HFFc6 (cell line): Measurements from ENCODE around the gene CCAR1. TPM values are rescaled to one million over a fixed set of nuclear protein-coding genes. Genes with fewer than 3 reads are reported as not detected.
"Not testable (repeated sequence)": the region's sequence is repeated elsewhere in the genome, so short reads cannot be mapped to it uniquely, and the experiment has no call there.

Experiments
- DNase-seq: peaks from one replicate; pipeline ENCODE4 v3.0.0-alpha.2; 2018
- H3K27ac Mint-ChIP-seq: 2 replicates; pipeline ENCODE4 v1.8.0; 2020; ENCODE audit warnings: mild to moderate bottlenecking, mixed read lengths
- H3K27me3 Mint-ChIP-seq: 2 replicates; pipeline ENCODE4 v1.8.0; 2021; ENCODE audit warnings: mild to moderate bottlenecking, moderate library complexity, mixed read lengths; ENCODE audit not compliant: insufficient read depth
- H3K36me3 Mint-ChIP-seq: 2 replicates; pipeline ENCODE4 v1.8.0; 2021; ENCODE audit warnings: low read depth, mixed read lengths
- H3K4me1 Mint-ChIP-seq: 2 replicates; pipeline ENCODE4 v1.8.0; 2020; ENCODE audit warnings: low read depth, mixed read lengths
- H3K4me3 Mint-ChIP-seq: 2 replicates; pipeline ENCODE4 v1.8.0; 2020; ENCODE audit warnings: mild to moderate bottlenecking, moderate library complexity, mixed read lengths
- H3K9me3 Mint-ChIP-seq: 2 replicates; pipeline ENCODE4 v1.8.0; 2020; ENCODE audit warnings: mild to moderate bottlenecking, mixed read lengths
- total RNA-seq, 6 experiments: library from RNA; stranded (reverse); fragmentation: NEBNext Ultra II Directional; extraction: Animal tissue kit (Norgen Biotek cat#: 25700); gene quantifications; 2 replicates in 1 of 6; 3 replicates in 5 of 6; pipeline ENCODE4 v1.2.3, GENCODE V29; 2021
- TF ChIP-seq, protein P1 (sequence below): fragments of 200-600 bp; sonication (generic); IDR thresholded peaks from 2 replicates; pipeline ENCODE4 v1.5.0; 2021; ENCODE audit warnings: antibody characterized with exemption, mild to moderate bottlenecking

Gene CCAR1
- total RNA-seq, 6 experiments from 2014 or later: 48.2 to 71.2 (median 64.1) TPM

DNA sequence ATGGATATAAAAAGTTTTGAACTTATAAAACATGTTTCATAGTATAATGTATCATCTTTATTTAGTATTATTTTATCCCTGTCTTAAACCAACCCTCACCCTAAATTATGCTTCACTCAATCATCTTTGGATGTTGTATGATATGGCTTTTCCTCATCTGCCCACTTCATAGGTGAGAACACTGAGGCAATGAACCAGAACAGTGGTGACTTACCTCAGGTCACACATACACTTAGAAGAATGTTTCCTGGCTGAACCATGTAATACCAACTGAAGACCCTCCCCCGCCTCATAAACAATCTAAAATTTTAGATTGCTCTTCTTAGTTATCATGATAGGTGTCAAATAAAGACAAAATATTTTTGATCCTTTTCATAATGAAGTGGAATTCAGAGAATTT is 83.7 kb downstream of the CCAR1 start:
- TF ChIP-seq, protein P1, sequence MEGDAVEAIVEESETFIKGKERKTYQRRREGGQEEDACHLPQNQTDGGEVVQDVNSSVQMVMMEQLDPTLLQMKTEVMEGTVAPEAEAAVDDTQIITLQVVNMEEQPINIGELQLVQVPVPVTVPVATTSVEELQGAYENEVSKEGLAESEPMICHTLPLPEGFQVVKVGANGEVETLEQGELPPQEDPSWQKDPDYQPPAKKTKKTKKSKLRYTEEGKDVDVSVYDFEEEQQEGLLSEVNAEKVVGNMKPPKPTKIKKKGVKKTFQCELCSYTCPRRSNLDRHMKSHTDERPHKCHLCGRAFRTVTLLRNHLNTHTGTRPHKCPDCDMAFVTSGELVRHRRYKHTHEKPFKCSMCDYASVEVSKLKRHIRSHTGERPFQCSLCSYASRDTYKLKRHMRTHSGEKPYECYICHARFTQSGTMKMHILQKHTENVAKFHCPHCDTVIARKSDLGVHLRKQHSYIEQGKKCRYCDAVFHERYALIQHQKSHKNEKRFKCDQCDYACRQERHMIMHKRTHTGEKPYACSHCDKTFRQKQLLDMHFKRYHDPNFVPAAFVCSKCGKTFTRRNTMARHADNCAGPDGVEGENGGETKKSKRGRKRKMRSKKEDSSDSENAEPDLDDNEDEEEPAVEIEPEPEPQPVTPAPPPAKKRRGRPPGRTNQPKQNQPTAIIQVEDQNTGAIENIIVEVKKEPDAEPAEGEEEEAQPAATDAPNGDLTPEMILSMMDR: no peak
- Mint-ChIP-seq H3K27me3 (no peaks in the 10 kb centered on the region; the same call in 1 of the 2 replicates), H3K27ac (no peak overlapping the region), H3K36me3 (no peaks in the 10 kb centered on the region), H3K4me1 (no peaks in the 10 kb centered on the region), H3K4me3 (no peak overlapping the region), H3K9me3 (no peaks in the 10 kb centered on the region)
- DNase-seq: no peak

DNA sequence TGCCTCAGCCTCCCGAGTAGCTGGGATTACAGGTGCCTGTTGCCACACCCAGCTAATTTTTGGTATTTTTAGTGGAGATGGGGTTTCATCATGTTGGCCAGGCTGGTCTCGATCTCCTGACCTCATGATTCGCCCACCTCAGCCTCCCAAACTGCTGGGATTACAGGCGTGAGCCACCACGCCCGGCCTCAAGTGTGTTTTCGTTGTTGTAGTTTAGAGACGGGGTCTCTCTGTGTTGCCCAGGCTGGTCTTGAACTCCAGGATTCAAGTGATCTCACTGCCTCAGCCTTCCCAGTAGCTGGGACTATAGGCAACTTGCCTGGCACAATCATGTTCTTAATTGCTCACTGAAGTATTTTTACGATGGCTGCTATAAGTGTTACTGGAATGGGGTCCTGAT is 89.8 kb downstream of the CCAR1 start:
- not testable (repeated sequence) for H3K4me1 Mint-ChIP-seq, H3K4me3 Mint-ChIP-seq, H3K36me3 Mint-ChIP-seq, H3K27me3 Mint-ChIP-seq, H3K27ac Mint-ChIP-seq, H3K9me3 Mint-ChIP-seq, DNase-seq

DNA sequence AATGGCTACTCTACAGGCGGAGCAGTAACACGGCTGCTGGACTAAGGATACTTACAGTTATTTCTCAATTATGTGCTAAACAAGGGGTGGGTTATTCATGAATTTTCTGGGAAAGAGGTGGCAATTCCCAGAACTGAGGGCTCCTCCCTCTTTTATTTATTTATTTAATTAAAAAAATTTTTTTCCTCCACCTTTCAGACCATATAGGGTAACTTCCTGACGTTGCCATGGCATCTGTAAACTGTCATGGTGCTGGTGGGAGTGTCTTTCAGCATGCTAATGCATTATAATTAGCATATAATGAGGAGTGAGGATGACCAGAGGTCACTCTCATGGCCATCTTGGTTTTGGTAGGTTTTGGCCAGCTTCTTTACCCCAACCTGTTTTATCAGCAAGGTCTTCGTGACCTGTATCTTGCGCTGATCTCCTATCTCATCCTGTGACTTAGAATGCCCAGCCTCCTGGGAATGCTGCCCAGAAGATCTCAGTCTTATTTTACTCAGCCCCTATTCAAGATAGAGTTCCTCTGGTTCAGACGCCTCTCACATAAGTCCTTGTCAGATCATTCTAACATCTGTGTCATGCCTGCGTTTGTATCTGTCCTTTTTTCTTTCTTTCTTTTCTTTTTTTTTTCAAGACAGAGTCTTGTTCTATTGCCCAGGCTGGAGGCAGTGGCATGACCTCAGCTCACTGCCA is 90.4 kb downstream of the CCAR1 start:
- no peaks in the 10 kb centered on the region; the same call in 1 of the 2 replicates for H3K4me1 Mint-ChIP-seq
- H3K27ac Mint-ChIP-seq: no peak overlapping the region
- H3K36me3 Mint-ChIP-seq: no peaks in the 10 kb centered on the region
- no peak for DNase-seq
- no peaks in the 10 kb centered on the region; the same call in 1 of the 2 replicates for H3K27me3 Mint-ChIP-seq
- TF ChIP-seq, protein P1: no peak
- H3K4me3 Mint-ChIP-seq: no peak overlapping the region
- no peaks in the 10 kb centered on the region for H3K9me3 Mint-ChIP-seq

DNA sequence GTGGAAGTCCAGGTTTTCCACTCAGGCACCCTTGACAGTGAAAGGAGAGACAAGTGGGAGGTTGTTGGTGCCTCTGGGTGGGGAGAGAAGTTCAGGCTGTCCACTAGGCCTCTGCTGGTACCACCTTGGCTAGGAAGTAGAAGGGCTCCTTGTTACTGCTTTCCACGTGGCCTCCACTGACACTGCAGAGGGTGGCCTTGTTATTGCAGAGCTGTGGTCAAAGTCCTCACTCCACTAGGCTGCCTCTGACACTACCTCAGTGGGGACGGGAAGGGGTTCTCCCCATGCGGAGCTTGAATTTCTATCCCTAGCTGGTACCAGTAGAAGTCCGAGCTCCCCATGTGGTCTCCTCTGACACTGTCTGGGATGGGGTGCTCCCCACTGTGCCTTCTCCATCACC is 91.4 kb downstream of the CCAR1 start:
- Mint-ChIP-seq H3K27ac (no peak overlapping the region), H3K9me3 (no peaks in the 10 kb centered on the region), H3K4me1 (peaks cover 6% of the 10 kb centered on the region; the same call in 1 of the 2 replicates), H3K27me3 (no peaks in the 10 kb centered on the region), H3K36me3 (no peaks in the 10 kb centered on the region), H3K4me3 (no peak overlapping the region)
- TF ChIP-seq, protein P1: no peak
- DNase-seq: no peak

DNA sequence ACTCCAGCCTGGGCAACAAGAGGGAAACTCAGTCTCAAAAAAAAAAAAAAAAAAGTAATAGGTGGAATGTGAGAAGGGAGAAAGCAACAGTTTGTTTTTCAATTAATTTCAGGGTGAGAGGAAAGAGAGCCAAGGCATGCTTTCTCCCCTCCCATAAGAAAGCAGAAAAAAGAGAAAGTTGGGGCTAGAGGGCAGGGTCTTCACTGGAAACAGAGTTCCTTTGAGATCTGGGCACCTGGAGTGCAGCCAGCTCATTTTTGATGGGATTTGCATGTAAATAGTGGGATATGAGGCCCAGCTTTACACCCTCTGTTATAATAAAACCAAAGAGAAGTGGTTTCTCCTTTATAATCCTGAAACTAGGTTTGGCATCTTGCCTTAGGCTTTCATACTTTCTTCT is 92.5 kb downstream of the CCAR1 start:
- Mint-ChIP-seq H3K36me3 (no peaks in the 10 kb centered on the region), H3K4me3 (no peak overlapping the region), H3K9me3 (no peaks in the 10 kb centered on the region), H3K27ac (no peak overlapping the region), H3K4me1 (peaks cover 6% of the 10 kb centered on the region; the same call in 1 of the 2 replicates), H3K27me3 (peaks cover 4% of the 10 kb centered on the region; the same call in 1 of the 2 replicates)
- DNase-seq: no peak
- TF ChIP-seq, protein P1: no peak

DNA sequence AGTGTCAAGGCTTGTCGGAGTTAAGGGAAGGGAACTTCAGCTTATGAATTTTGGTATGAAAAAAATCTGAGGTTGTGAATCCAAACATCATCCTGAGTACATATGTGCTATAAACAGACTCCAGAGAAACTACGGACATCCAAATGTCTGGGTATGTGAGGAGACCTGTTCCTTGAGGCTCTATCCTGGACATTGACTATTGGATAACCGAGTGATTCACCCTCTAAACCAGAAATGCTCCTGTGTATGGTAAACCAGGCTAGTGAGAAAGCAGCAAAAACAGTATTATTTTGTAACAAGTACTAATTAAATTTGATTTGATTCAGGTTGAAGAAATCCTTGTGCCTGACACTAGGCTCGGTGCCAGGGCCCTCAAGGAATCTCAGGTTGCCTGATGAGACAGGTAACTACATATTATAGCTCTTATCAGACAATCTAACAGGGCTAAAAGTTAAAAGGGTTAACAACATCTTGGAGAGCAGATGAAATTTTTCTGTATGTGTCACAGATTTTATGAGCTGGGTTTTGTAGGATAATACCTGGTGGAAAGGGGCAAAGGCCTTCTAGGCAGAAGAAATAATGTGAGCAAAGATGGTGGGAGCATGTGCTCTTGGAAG is 95.9 kb downstream of the CCAR1 start:
- peaks cover 6% of the 10 kb centered on the region for H3K27me3 Mint-ChIP-seq
- H3K4me1 Mint-ChIP-seq: peaks cover 6% of the 10 kb centered on the region; the same call in 1 of the 2 replicates
- no peaks in the 10 kb centered on the region for H3K9me3 Mint-ChIP-seq
- TF ChIP-seq, protein P1: no peak
- no peak overlapping the region for H3K4me3 Mint-ChIP-seq
- no peak for DNase-seq
- H3K27ac Mint-ChIP-seq: no peak overlapping the region
- no peaks in the 10 kb centered on the region for H3K36me3 Mint-ChIP-seq

DNA sequence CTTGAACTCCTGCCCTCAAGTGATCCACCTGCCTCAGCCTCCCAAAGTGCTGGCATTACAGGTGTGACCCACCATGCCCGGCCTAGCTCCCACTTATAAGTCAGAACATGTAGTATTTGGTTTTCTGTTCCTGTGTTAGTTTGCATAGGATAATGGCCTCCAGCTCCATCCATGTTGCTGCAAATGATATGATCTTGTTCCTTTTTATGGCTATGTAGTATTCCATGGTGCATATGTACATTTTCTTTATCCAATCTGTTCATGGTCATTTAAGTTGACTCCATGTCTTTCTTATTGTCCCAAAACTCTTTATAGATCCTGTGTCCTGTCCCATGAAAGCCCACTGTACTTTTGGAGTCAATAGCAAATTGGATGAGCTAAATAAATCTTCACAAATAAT is 99.3 kb downstream of the CCAR1 start:
- H3K27me3 Mint-ChIP-seq, H3K27ac Mint-ChIP-seq, DNase-seq, H3K4me1 Mint-ChIP-seq, H3K9me3 Mint-ChIP-seq, H3K4me3 Mint-ChIP-seq, H3K36me3 Mint-ChIP-seq: not testable (repeated sequence)

DNA sequence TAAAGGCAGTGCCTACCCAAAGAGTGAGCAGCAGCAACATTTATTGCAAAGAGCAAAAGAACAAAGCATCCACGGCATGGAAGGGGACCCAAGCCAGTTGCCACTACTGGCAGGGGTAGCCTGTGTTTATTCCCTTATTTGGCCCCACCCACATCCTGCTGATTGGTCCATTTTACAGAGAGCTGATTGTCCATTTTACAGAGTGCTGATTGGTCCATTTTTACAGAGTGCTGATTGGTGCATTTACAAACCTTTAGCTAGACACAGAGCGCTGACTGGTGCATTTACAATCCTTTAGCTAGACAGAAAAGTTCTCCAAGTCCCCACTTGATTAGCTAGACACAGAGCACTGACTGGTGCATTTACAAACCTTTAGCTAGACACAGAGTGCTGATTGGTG is 101.6 kb downstream of the CCAR1 start:
- DNase-seq, H3K36me3 Mint-ChIP-seq, H3K4me1 Mint-ChIP-seq, H3K27ac Mint-ChIP-seq, H3K4me3 Mint-ChIP-seq, H3K9me3 Mint-ChIP-seq: not testable (repeated sequence)
- H3K27me3 Mint-ChIP-seq: peaks cover 11% of the 10 kb centered on the region
